Neural cell (in vitro differentiated cells): ENCODE data around the gene GEMIN2.

Experiments used
- CTCF ChIP-seq: fragments of 450-650 bp; IDR thresholded peaks from 2 replicates; pipeline ENCODE4 v1.5.1; 2014; ENCODE audit warnings: antibody characterized with exemption, mild to moderate bottlenecking, moderate library complexity; ENCODE audit not compliant: poor library complexity, severe bottlenecking
- EP300 ChIP-seq: fragments of 450-650 bp; conservative IDR thresholded peaks from 2 replicates; pipeline ENCODE4 v1.6.1; 2014; ENCODE audit warnings: antibody characterized with exemption, mild to moderate bottlenecking, moderate library complexity; ENCODE audit not compliant: poor library complexity, severe bottlenecking
- EZH2 ChIP-seq: fragments of 200-600, 300-800 bp; shearing (Covaris generic), sonication (generic); IDR thresholded peaks from 2 replicates; pipeline ENCODE4 v1.6.1; 2014; ENCODE audit warnings: antibody characterized with exemption, low read length, borderline replicate concordance, mild to moderate bottlenecking; ENCODE audit not compliant: insufficient read depth, poor library complexity, severe bottlenecking
- POLR2AphosphoS5 ChIP-seq: IDR thresholded peaks from 2 replicates; pipeline ENCODE4 v1.6.1; 2012
- RAD21 ChIP-seq: fragments of 450-650 bp; conservative IDR thresholded peaks from 2 replicates; pipeline ENCODE4 v1.6.1; 2014; ENCODE audit warnings: antibody characterized with exemption, mild to moderate bottlenecking, moderate library complexity
- REST ChIP-seq: IDR thresholded peaks from 2 replicates; pipeline ENCODE4 v1.6.1; 2012; ENCODE audit warnings: borderline replicate concordance
- TAF1 ChIP-seq: IDR thresholded peaks from 2 replicates; pipeline ENCODE4 v1.6.1; 2012; ENCODE audit warnings: low read depth

GRCh38 chr14:39094515-39094914 is 19.6 kb upstream of the GEMIN2 start:
- TF ChIP-seq CTCF: no peak
- no peak for TF ChIP-seq EP300
- no peak for TF ChIP-seq EZH2
- TF ChIP-seq RAD21: no peak
- TF ChIP-seq POLR2AphosphoS5: no peak
- TF ChIP-seq REST: no peak
- no peak for TF ChIP-seq TAF1
